Heart left ventricle (tissue), 13 donors: ENCODE measurements around the gene COL2A1.

Experiments
- CTCF ChIP-seq, 12 donors: fragments of 200-600 bp; sonication (generic) in 4 of 12; IDR thresholded peaks; one replicate each; pipeline versions ENCODE4 v1.5.0 to v1.8.0; 2018 to 2022; ENCODE audit warnings: antibody characterized with exemption in 12 of 12, mild to moderate bottlenecking in 5 of 12
- POLR2A ChIP-seq, 2 donors: fragments of 450-650 bp; IDR thresholded peaks; one replicate each; pipeline ENCODE4 v1.6.1; 2017; ENCODE audit warnings: antibody characterized with exemption in 2 of 2, mild to moderate bottlenecking in 2 of 2, moderate library complexity in 2 of 2
- donor health status: ischemic (EF 13 %, LVEDD 7.1; RV severe dilation, severe dysfunction).
- donor health status: DM: no; HTN: yes; CAD: no.
- donor health status: DM: no; HTN: no; CAD: no.
- donor health status: ischemic (EF 25% LVEDD 6.9; RV normal size, moderate dysfunction).
- donor health status: ischemic (EF 25% LVEDD 5.7; RV mildly dilated, moderate dysfunction).
- donor health status: ischemic (EF 35%, LVEDD 5.7; RV mildly dilated, moderate dysfunction).
- donor health status: nonischemic (EF 11% LVEDD 7.7; RV severe dilation, severe dysfunction).
- donor health status: DM: yes; HTN: yes; CAD: no.
- donor health status: PGD.
- donor health status: ischemic (EF 29% LVEDD 5.4; RV normal size, mild dysfunction).
- donor health status: nonischemic (EF 23%, LVEDD 6.1; RV moderate dilation, normal function).

- TF ChIP-seq POLR2A (IDR thresholded peaks at IDR 0.05) (no peak), CTCF (IDR thresholded peaks at IDR 0.05) (no peak)
These were observed 32.5 kb upstream of the COL2A1 start for GRCh38 chr12:48036818-48037217.
